ENCODE results near the gene LRRC55. TPM values are rescaled to one million over a fixed set of nuclear protein-coding genes. Genes with fewer than 3 reads are reported as not detected.

LRRC55 gene
- polyA plus RNA-seq, 1 experiment: not detected

GRCh38 chr11:57239348-57239747 is 57.6 kb downstream of the LRRC55 start:
- POLR2A ChIA-PET: no interaction called here
- peaks cover 35% of the 10 kb centered on the region for H3K27me3 ChIP-seq (ENCODE audit: control insufficient read depth, insufficient read depth, low read length)
- no peak overlapping the region for H3K27ac ChIP-seq (ENCODE audit: low read depth, low read length)
- no peak for DNase-seq (ENCODE audit: low read depth, low spot score)
- no peak overlapping the region for H3K4me3 ChIP-seq (ENCODE audit: low read depth, low read length)
- CTCF ChIA-PET: interaction anchor here (4.7 kb wide), 1 partner anchor 10 kb away, joined by 62 read pairs; no protein-coding TSS in a partner anchor
- TF ChIP-seq, protein P1, sequence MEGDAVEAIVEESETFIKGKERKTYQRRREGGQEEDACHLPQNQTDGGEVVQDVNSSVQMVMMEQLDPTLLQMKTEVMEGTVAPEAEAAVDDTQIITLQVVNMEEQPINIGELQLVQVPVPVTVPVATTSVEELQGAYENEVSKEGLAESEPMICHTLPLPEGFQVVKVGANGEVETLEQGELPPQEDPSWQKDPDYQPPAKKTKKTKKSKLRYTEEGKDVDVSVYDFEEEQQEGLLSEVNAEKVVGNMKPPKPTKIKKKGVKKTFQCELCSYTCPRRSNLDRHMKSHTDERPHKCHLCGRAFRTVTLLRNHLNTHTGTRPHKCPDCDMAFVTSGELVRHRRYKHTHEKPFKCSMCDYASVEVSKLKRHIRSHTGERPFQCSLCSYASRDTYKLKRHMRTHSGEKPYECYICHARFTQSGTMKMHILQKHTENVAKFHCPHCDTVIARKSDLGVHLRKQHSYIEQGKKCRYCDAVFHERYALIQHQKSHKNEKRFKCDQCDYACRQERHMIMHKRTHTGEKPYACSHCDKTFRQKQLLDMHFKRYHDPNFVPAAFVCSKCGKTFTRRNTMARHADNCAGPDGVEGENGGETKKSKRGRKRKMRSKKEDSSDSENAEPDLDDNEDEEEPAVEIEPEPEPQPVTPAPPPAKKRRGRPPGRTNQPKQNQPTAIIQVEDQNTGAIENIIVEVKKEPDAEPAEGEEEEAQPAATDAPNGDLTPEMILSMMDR (IDR thresholded peaks at IDR 0.05; ENCODE audit: low read depth, low read length): no peak
- peaks cover 4% of the 10 kb centered on the region; the same call in 1 of the 2 replicates for H3K9me3 ChIP-seq (ENCODE audit: control insufficient read depth, insufficient read depth, low read length)

DNA sequence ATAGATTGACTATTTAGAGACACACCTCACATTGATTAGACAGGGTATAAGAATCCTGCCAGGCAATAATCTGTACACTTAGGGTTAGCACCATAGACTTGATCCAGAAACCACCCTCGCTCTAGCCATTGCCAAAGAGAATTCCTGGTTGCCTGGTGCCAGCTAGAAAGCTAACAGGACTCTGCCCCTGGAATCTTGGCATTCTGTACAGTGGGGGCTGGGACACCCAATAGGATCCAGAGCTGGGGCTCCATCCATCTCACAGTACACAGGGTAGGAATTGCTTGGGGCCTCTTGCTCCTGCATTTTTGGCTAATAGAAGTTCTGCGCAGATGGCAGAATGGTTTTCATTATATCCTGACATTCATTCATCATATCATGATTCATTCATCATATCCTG is 58.3 kb downstream of the LRRC55 start:
- no peak for DNase-seq (ENCODE audit: low read depth, low spot score)
- no peak overlapping the region for H3K4me3 ChIP-seq (ENCODE audit: low read depth, low read length)
- peaks cover 30% of the 10 kb centered on the region for H3K27me3 ChIP-seq (ENCODE audit: control insufficient read depth, insufficient read depth, low read length)
- TF ChIP-seq, protein P1 (IDR thresholded peaks at IDR 0.05; ENCODE audit: low read depth, low read length): no peak
- ChIA-PET CTCF (interaction anchor here (4.7 kb wide), 1 partner anchor 9 kb away, joined by 62 read pairs; no protein-coding TSS in a partner anchor), POLR2A (no interaction called here)
- peaks cover 4% of the 10 kb centered on the region; the same call in 1 of the 2 replicates for H3K9me3 ChIP-seq (ENCODE audit: control insufficient read depth, insufficient read depth, low read length)
- H3K27ac ChIP-seq (ENCODE audit: low read depth, low read length): no peak overlapping the region

DNA sequence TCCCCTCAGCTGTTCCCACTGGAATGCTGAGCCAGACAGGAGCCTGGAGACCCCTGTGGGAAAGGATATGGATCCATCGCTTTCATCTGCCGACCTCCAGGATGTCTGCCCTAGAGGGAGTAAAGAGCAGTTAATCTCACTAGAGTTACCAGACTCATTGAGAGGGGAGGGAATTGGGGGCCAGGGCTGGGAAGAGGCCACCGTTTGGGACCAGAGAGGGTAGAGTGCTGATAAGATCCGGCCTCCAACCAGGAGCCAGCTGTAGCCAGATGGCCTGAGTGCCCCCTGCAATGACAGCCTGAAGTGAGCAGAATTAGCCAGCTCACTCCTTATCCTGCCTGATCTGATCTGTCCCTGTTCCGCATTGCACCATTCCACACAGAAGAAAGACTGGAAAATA is 59.0 kb downstream of the LRRC55 start:
- TF ChIP-seq, protein P1 (IDR thresholded peaks at IDR 0.05; ENCODE audit: low read depth, low read length): no peak
- peaks cover 4% of the 10 kb centered on the region; the same call in 1 of the 2 replicates for H3K9me3 ChIP-seq (ENCODE audit: control insufficient read depth, insufficient read depth, low read length)
- H3K27ac ChIP-seq (ENCODE audit: low read depth, low read length): no peak overlapping the region
- CTCF ChIA-PET: interaction anchor here (4.7 kb wide), 1 partner anchor 8 kb away, joined by 62 read pairs; no protein-coding TSS in a partner anchor
- POLR2A ChIA-PET: no interaction called here
- peaks cover 23% of the 10 kb centered on the region for H3K27me3 ChIP-seq (ENCODE audit: control insufficient read depth, insufficient read depth, low read length)
- no peak overlapping the region for H3K4me3 ChIP-seq (ENCODE audit: low read depth, low read length)
- no peak for DNase-seq (ENCODE audit: low read depth, low spot score)

Other genes with a start within 250 kb of the LRRC55 start
- gene OR5AK2, start 193.0 kb upstream of the LRRC55 start, polyA plus RNA-seq (2011; rRNA removed): not detected in 2 replicates
- not detected in 2 replicates for gene APLNR, start 55.3 kb downstream of the LRRC55 start, polyA plus RNA-seq (2011; rRNA removed)
- gene TNKS1BP1, start 143.0 kb downstream of the LRRC55 start, polyA plus RNA-seq (2011; rRNA removed): 59.4 and 63.8 TPM in 2 replicates
- 111 and 113 TPM in 2 replicates for gene SSRP1, start 153.9 kb downstream of the LRRC55 start, polyA plus RNA-seq (2011; rRNA removed)
- gene P2RX3, start 156.4 kb downstream of the LRRC55 start, polyA plus RNA-seq (2011; rRNA removed): not detected in 2 replicates
- gene PRG3, start 199.2 kb downstream of the LRRC55 start, polyA plus RNA-seq (2011; rRNA removed): not detected in 2 replicates
- gene PRG2, start 208.7 kb downstream of the LRRC55 start, polyA plus RNA-seq (2011; rRNA removed): not detected in 2 replicates
- gene SLC43A3, start 245.2 kb downstream of the LRRC55 start, polyA plus RNA-seq (2011; rRNA removed): 24.4 and 25.1 TPM in 2 replicates